NB4 (cell line): ENCODE measurements around the gene CCDC134.

ENCODE experiments used
- TF ChIP-seq, protein P1 (sequence below): IDR thresholded peaks from 2 replicates; pipeline ENCODE4 v1.6.1; 2011; ENCODE audit warnings: low read depth, low read length
- TF ChIP-seq, protein P2 (sequence below): IDR thresholded peaks from one replicate; pipeline ENCODE4 v1.5.1; 2012; ENCODE audit warnings: low read depth, low read length

DNA sequence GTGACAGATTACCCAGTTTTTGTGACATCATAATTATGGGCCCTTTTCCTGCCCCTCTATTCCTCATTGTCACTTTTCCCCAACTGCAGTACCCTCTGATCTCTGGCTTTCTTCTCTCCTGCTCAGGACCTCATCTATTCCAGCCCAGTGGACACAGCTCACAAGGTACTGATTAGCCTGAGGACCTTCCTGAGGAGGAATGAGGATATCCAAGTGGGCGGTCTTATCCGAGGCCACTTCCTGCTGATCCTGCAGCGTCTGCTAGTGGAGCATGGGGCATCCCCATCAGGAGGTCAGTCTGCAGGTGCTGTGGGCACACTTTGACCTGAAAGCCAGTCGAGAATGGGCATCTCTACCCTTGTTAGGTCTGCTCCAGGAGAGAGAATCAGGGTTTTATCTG is 24.5 kb upstream of the CCDC134 start:
- TF ChIP-seq, protein P1, sequence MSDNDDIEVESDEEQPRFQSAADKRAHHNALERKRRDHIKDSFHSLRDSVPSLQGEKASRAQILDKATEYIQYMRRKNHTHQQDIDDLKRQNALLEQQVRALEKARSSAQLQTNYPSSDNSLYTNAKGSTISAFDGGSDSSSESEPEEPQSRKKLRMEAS: no peak
- TF ChIP-seq, protein P2, sequence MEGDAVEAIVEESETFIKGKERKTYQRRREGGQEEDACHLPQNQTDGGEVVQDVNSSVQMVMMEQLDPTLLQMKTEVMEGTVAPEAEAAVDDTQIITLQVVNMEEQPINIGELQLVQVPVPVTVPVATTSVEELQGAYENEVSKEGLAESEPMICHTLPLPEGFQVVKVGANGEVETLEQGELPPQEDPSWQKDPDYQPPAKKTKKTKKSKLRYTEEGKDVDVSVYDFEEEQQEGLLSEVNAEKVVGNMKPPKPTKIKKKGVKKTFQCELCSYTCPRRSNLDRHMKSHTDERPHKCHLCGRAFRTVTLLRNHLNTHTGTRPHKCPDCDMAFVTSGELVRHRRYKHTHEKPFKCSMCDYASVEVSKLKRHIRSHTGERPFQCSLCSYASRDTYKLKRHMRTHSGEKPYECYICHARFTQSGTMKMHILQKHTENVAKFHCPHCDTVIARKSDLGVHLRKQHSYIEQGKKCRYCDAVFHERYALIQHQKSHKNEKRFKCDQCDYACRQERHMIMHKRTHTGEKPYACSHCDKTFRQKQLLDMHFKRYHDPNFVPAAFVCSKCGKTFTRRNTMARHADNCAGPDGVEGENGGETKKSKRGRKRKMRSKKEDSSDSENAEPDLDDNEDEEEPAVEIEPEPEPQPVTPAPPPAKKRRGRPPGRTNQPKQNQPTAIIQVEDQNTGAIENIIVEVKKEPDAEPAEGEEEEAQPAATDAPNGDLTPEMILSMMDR: no peak
